ENCODE data around the gene CREBBP. TPM values are rescaled to one million over a fixed set of nuclear protein-coding genes. Genes with fewer than 3 reads are reported as not detected.

CREBBP gene
- total RNA-seq, 1 donor from 2014 or later: 72.8 TPM

DNA sequence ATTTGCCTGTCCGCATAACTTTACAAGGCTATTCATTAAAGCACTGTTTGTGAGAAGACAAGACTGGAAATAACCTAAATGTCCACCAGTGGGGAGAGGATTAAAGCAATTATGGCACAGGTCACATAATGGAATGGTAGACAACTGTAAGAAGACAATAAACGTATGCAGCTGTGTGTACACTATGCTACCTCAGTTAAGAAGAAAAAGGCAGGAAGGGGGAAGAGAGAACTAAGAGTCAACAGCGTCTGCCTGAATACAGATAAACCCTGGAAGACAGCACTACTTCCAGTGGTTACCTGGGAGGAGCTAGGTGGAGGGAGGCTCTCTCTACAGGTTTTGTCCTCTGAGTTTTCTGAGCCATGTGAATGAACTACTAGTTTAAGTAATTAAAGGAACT lies 15.3 kb downstream of the CREBBP start:
- no peak overlapping the region for H3K27ac ChIP-seq
- H3K27me3 ChIP-seq: no peaks in the 10 kb centered on the region
- no peaks in the 10 kb centered on the region for H3K36me3 ChIP-seq
- no peak for DNase-seq
- H3K9me3 ChIP-seq: no peaks in the 10 kb centered on the region
- TF ChIP-seq, protein P1, sequence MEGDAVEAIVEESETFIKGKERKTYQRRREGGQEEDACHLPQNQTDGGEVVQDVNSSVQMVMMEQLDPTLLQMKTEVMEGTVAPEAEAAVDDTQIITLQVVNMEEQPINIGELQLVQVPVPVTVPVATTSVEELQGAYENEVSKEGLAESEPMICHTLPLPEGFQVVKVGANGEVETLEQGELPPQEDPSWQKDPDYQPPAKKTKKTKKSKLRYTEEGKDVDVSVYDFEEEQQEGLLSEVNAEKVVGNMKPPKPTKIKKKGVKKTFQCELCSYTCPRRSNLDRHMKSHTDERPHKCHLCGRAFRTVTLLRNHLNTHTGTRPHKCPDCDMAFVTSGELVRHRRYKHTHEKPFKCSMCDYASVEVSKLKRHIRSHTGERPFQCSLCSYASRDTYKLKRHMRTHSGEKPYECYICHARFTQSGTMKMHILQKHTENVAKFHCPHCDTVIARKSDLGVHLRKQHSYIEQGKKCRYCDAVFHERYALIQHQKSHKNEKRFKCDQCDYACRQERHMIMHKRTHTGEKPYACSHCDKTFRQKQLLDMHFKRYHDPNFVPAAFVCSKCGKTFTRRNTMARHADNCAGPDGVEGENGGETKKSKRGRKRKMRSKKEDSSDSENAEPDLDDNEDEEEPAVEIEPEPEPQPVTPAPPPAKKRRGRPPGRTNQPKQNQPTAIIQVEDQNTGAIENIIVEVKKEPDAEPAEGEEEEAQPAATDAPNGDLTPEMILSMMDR (IDR thresholded peaks at IDR 0.05): no peak
- peaks cover 58% of the 10 kb centered on the region for H3K4me1 ChIP-seq
- H3K4me3 ChIP-seq: no peak overlapping the region
- ATAC-seq: no peak
- intact Hi-C loops (cut with DNase I): no loop called here

DNA sequence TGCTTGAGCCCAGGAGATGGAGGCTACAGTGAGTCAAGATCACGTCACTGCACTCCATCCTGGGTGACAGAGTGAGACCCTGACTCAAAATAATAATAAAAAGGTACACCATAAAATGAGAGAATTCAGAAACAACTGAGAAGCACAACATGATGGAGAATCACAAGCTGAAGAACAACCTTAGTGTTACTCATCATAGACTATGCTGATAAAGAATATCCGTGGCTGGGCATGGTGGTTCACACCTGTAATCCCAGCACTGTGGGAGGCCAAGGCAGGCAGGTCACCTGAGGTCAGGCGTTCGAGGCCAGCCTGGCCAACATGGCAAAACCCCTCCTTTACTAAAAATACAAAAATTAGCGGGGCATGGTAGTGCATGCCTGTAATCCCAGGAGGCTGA lies 16.0 kb downstream of the CREBBP start:
- DNase-seq (no peak), ATAC-seq (no peak)
- no peak overlapping the region for H3K4me3 ChIP-seq
- H3K27ac ChIP-seq: no peak overlapping the region
- no peaks in the 10 kb centered on the region for H3K27me3 ChIP-seq
- intact Hi-C loops (cut with DNase I): no loop called here
- H3K36me3 ChIP-seq: no peaks in the 10 kb centered on the region
- peaks cover 59% of the 10 kb centered on the region for H3K4me1 ChIP-seq
- TF ChIP-seq, protein P1 (IDR thresholded peaks at IDR 0.05): no peak
- H3K9me3 ChIP-seq: no peaks in the 10 kb centered on the region

GRCh38 chr16:3863587-3863986 lies 16.9 kb downstream of the CREBBP start:
- no peaks in the 10 kb centered on the region for H3K9me3 ChIP-seq
- H3K27ac ChIP-seq: no peak overlapping the region
- no peaks in the 10 kb centered on the region for H3K36me3 ChIP-seq
- TF ChIP-seq, protein P1 (IDR thresholded peaks at IDR 0.05): no peak
- intact Hi-C loops (cut with DNase I): no loop called here
- H3K4me3 ChIP-seq: no peak overlapping the region
- H3K27me3 ChIP-seq: no peaks in the 10 kb centered on the region
- H3K4me1 ChIP-seq: peaks cover 66% of the 10 kb centered on the region
- ATAC-seq (peak; percentile 46), DNase-seq (no peak)

GRCh38 chr16:3861808-3862451 lies 18.6 kb downstream of the CREBBP start:
- DNase-seq (no peak), ATAC-seq (peak; percentile 56)
- H3K27ac ChIP-seq: no peak overlapping the region
- H3K27me3 ChIP-seq: no peaks in the 10 kb centered on the region
- TF ChIP-seq, protein P1 (IDR thresholded peaks at IDR 0.05): no peak
- H3K36me3 ChIP-seq: no peaks in the 10 kb centered on the region
- no peaks in the 10 kb centered on the region for H3K9me3 ChIP-seq
- H3K4me1 ChIP-seq: peaks cover 76% of the 10 kb centered on the region
- intact Hi-C loops (cut with DNase I): no loop called here
- no peak overlapping the region for H3K4me3 ChIP-seq

DNA sequence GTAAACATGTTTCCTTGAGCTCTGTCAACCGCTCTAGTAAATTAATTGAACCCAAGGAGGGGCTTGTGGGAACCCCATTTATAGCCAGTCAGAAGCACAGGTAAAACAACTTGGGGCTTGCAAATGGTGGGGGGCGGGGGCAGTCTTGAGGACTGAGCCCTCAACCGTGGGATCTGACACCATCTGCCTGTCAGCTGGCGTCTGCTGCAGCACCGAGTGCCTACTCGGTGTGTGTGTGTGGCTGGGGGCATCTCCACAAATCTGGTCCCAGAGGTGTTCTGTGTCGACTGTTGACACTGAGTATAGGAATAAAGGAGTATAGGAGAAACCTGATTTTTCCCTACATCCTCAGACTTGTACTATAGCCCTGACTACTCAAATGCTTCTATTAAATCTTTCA lies 20.6 kb downstream of the CREBBP start:
- peaks cover 77% of the 10 kb centered on the region for H3K4me1 ChIP-seq
- no peak overlapping the region for H3K4me3 ChIP-seq
- intact Hi-C loops (cut with DNase I): no loop called here
- DNase-seq (no peak), ATAC-seq (no peak)
- H3K36me3 ChIP-seq: no peaks in the 10 kb centered on the region
- H3K9me3 ChIP-seq: no peaks in the 10 kb centered on the region
- H3K27me3 ChIP-seq: no peaks in the 10 kb centered on the region
- TF ChIP-seq, protein P1 (IDR thresholded peaks at IDR 0.05): no peak
- no peak overlapping the region for H3K27ac ChIP-seq

- TF ChIP-seq, protein P1 (IDR thresholded peaks at IDR 0.05): no peak
- H3K27ac ChIP-seq: no peak overlapping the region
These were observed 21.7 kb downstream of the CREBBP start for GRCh38 chr16:3858801-3859200.

More at GRCh38 chr16:3858801-3859200, 21.7 kb downstream of the CREBBP start:
- intact Hi-C loops (cut with DNase I): no loop called here
- DNase-seq: no peak
- Histone ChIP-seq H3K9me3 (no peaks in the 10 kb centered on the region), H3K27me3 (no peaks in the 10 kb centered on the region), H3K4me1 (peaks cover 81% of the 10 kb centered on the region), H3K36me3 (no peaks in the 10 kb centered on the region), H3K4me3 (no peak overlapping the region)
- ATAC-seq: peak; percentile 37
